GM12892 (cell line): ENCODE data around the gene ZMIZ1.

Source experiments
- DNase-seq: peaks from one replicate; pipeline ENCODE4 v3.0.0; 2011; ENCODE audit not compliant: insufficient read length
- FAIRE-seq: peaks from 2 replicates; lab custom pipeline; 2011; peaks lifted over from hg19 to GRCh38; lab: Jason Lieb, UNC
- POLR2A ChIP-seq: IDR thresholded peaks from 2 replicates; pipeline ENCODE4 v1.6.1; 2011; ENCODE audit warnings: low read depth, low read length, control low read depth
- POLR2AphosphoS5 ChIP-seq: IDR thresholded peaks from 2 replicates; pipeline ENCODE4 v1.6.1; 2011; ENCODE audit warnings: low read depth, low read length, control low read depth
- TAF1 ChIP-seq: IDR thresholded peaks from 2 replicates; pipeline ENCODE4 v1.6.1; 2011; ENCODE audit warnings: low read depth, mild to moderate bottlenecking, control low read depth, low read length, borderline replicate concordance

ZMIZ1 gene

DNA sequence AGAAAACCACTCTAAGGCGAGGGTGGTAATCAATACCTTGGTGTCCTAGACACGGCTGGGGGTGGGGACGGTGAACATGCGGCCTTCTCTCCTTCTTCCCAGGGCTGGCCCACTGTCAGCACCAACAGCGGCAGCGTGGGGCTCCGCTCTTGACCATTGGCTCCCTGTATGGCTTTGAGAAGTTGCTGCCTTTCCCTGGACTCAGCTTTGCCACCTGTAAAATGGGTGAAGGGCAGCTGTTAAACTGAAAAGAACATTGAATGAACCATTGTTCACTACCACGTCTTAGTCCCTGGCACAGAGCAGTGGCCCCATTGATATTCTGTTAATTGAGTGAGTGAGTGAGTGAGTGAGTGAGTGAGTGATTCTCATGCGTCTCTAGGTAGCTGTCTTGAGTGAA lies 95.3 kb downstream of the ZMIZ1 start:
- no peak for DNase-seq
- FAIRE-seq = no peak
- no peak for TF ChIP-seq POLR2AphosphoS5
- TF ChIP-seq POLR2A = no peak
- TF ChIP-seq TAF1 = no peak

DNA sequence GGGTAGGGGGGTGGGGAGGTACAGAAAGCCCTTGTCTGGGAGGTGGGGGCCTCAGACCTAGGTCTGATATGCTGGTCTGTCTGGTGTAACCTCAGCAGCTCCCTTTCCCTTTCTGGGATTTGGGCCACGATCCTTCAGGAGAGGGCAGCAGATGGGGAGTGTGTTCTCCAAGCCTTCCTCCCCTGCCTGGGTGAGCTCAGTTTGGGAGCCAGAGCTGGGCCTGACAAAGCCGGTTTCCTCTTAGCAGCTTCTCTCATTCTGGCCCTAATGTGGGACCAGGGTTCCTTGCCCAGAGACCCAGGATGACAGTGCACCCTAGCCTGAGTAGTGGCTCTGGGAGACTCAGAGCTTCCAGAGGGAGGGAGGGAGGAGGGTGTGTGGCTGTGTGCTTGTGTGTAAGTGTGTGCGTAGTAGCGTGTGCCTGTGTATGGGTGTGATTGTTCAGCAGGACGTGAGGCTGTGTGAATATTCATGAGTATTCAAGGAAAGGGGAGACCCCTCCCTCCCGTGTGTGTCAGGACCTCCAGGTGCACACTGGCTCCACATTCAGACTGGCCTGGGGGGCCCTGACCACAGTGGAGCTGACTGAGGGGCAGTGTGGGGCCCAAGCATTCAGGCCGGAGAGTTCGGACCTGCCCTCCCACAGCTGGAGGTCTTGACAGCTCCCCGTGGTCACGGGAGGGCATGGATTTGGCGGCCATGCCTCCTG lies 96.5 kb downstream of the ZMIZ1 start:
- no peak for FAIRE-seq
- DNase-seq = no peak
- TF ChIP-seq POLR2AphosphoS5 = no peak

- DNase-seq = no peak
- TF ChIP-seq POLR2AphosphoS5 = no peak
- no peak for FAIRE-seq
Observed at GRCh38 chr10:79166312-79166721, 97.6 kb downstream of the ZMIZ1 start.

DNA sequence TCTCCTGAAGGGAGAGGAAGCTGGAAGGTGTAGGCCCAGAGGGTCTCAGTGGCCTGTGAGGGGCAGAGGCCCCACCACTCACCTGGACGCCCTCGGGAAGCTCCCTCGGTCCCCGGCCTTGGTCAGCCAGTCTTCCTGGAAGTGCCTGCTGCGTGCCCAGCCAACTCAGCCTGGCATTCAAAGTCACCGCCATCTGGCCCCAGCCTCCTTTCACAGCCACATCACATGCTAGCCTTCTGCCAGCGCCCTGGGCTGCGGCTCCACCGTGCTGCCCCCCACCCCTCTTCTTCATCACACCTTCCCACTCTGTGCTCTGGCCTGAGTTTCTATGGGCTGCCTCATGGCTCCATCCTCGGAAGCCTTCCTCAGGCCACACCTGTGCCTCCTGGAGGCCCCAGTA lies 98.0 kb downstream of the ZMIZ1 start:
- FAIRE-seq (no peak), DNase-seq (no peak)
- TF ChIP-seq POLR2A (no peak), POLR2AphosphoS5 (no peak), TAF1 (no peak)

DNA sequence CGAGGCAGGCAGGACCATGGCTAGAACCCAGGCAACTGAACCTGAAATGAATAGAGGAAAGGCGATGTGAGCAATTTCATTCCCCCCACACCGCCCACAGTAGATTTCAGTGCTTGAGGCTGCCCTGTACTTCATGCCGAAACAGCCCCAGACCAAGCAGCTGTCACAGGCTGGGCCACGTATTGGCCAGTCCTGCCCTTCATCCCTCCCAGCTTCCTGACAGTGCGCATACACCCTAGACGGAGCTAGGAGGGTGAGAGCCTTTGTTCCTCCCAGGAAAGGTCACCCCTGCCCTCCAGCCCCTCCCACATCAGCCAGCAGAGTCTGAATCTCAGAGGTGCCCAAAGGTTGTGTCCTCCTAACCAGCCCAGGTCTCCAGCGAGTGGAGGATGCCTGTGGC lies 98.8 kb downstream of the ZMIZ1 start:
- TF ChIP-seq POLR2A (no peak), POLR2AphosphoS5 (no peak), TAF1 (no peak)
- FAIRE-seq = no peak

DNA sequence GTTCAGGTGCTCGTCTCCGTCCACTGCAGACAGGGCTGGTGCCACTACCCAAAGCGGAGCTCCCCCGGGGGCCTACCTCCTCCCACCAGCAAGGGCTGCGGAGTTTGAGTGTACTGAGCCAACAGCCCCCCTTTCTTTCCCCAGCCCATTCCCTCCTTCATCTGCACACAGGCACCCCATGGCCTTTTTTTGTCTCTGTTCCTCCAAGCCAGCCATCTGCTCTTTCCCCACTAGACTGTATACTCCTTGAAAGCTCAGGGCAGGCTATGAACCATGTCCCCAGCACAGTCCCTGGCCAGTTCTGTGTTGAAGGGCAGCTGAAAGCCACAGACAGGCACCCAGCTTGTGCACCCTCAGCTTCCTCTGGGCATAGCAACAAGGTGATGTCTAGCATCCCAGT lies 99.4 kb downstream of the ZMIZ1 start:
- DNase-seq (no peak), FAIRE-seq (no peak)
- TF ChIP-seq POLR2A (no peak), TAF1 (no peak), POLR2AphosphoS5 (no peak)

More for the DNA sequence above, 98.8 kb downstream of the ZMIZ1 start:
- no peak for DNase-seq

GRCh38 chr10:79170226-79170752 lies 101.5 kb downstream of the ZMIZ1 start:
- DNase-seq (no peak), FAIRE-seq (no peak)
- TF ChIP-seq POLR2AphosphoS5 = no peak
- no peak for TF ChIP-seq POLR2A
- TF ChIP-seq TAF1 = no peak

GRCh38 chr10:79170993-79171392 lies 102.2 kb downstream of the ZMIZ1 start:
- DNase-seq (no peak), FAIRE-seq (no peak)
- no peak for TF ChIP-seq TAF1
- no peak for TF ChIP-seq POLR2A
- TF ChIP-seq POLR2AphosphoS5 = no peak

- DNase-seq (no peak), FAIRE-seq (no peak)
- TF ChIP-seq POLR2AphosphoS5 (no peak), POLR2A (no peak), TAF1 (no peak)
Observed at GRCh38 chr10:79171504-79171903, 102.7 kb downstream of the ZMIZ1 start.

- TF ChIP-seq POLR2AphosphoS5 (no peak), POLR2A (no peak), TAF1 (no peak)
- no peak for DNase-seq
- no peak for FAIRE-seq
Observed at GRCh38 chr10:79172881-79173280, 104.1 kb downstream of the ZMIZ1 start.

DNA sequence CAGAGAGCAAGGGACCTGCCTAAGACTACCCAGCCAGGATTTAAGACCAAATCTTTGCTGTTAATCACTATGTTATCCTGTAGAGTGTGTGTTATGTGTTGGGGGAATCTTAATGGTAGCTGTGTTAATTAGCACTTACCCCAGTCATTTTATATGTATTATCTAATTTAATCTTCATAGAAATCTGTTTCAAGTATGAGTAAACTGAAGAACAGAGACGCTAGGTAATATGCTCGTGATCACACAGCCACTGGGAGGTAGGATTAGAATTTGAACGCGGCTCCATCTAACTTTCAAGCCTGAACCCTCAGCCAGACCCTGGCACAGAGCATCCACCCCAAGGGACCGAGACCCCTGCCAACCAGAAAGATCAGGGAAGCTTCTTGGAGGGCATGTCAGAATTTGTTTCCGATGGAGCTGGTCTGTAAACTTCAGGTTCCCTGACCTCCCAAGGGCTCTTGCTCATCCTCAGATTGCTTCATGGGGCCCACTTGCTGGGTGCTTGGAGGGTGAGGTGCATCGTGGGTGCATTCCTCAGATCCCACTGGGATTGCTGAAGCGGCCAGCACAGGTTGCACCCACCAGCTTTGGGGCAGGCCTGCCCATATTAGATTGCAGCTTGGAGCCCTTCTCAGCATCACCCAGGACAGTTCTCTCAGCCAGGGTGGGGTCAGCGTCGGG lies 105.0 kb downstream of the ZMIZ1 start:
- FAIRE-seq = no peak
- TF ChIP-seq POLR2A (no peak), TAF1 (no peak), POLR2AphosphoS5 (no peak)
- DNase-seq = no peak

- FAIRE-seq = no peak
- TF ChIP-seq POLR2AphosphoS5 (no peak), POLR2A (no peak), TAF1 (no peak)
- no peak for DNase-seq
Observed at GRCh38 chr10:79176052-79176501, 107.3 kb downstream of the ZMIZ1 start.
